RCC 7860 (cell line): Measurements from ENCODE around the gene PPP1R1A.

Source experiments
- DNase-seq: peaks from one replicate; pipeline ENCODE4 v3.0.0-alpha.2; 2015; ENCODE audit warnings: low spot score
- FAIRE-seq: peaks from 2 replicates; lab custom pipeline; 2012; peaks lifted over from hg19 to GRCh38; lab: Jason Lieb, UNC

PPP1R1A gene

GRCh38 chr12:54588110-54588889, at the start of gene PPP1R1A:
TSS of gene PPP1R1A (minus strand) at chr12:54588659. CDS start at chr12:54588488, 171 bp downstream.
- no peak for DNase-seq

GRCh38 chr12:54634795-54635194, 46.3 kb upstream of the PPP1R1A start, which contains the start of gene LACRT:
TSS of gene LACRT (minus strand) at chr12:54634895. CDS start at chr12:54634841, 54 bp downstream.
- FAIRE-seq: no peak
- DNase-seq: no peak

More at GRCh38 chr12:54588110-54588889, at the start of gene PPP1R1A:
- FAIRE-seq: no peak

- no peak for FAIRE-seq
- no peak for DNase-seq
Observed at GRCh38 chr12:54631988-54632728, 43.7 kb upstream of the PPP1R1A start.

- FAIRE-seq (no peak), DNase-seq (no peak)
Observed at GRCh38 chr12:54631551-54631950, 43.1 kb upstream of the PPP1R1A start.

GRCh38 chr12:54629925-54630324, 41.5 kb upstream of the PPP1R1A start:
- FAIRE-seq (no peak), DNase-seq (no peak)

GRCh38 chr12:54628186-54628846, 39.9 kb upstream of the PPP1R1A start:
- DNase-seq (no peak), FAIRE-seq (no peak)

- FAIRE-seq: no peak
- no peak for DNase-seq
Observed at GRCh38 chr12:54627304-54627703, 38.8 kb upstream of the PPP1R1A start.

GRCh38 chr12:54625598-54625997, 37.1 kb upstream of the PPP1R1A start:
- DNase-seq: no peak
- no peak for FAIRE-seq

- FAIRE-seq: no peak
Observed at GRCh38 chr12:54624315-54625279, 36.1 kb upstream of the PPP1R1A start.

GRCh38 chr12:54622463-54623183, 34.2 kb upstream of the PPP1R1A start:
- DNase-seq: no peak

More at GRCh38 chr12:54624315-54625279, 36.1 kb upstream of the PPP1R1A start:
- no peak for DNase-seq

GRCh38 chr12:54616933-54617680, 28.6 kb upstream of the PPP1R1A start:
- no peak for FAIRE-seq
- DNase-seq: no peak

More at GRCh38 chr12:54622463-54623183, 34.2 kb upstream of the PPP1R1A start:
- no peak for FAIRE-seq

GRCh38 chr12:54612225-54612750, 23.8 kb upstream of the PPP1R1A start:
- DNase-seq (no peak), FAIRE-seq (no peak)

- no peak for DNase-seq
- FAIRE-seq: no peak
Observed at GRCh38 chr12:54611715-54612149, 23.3 kb upstream of the PPP1R1A start.

GRCh38 chr12:54608769-54609168, 20.3 kb upstream of the PPP1R1A start:
- no peak for DNase-seq
- FAIRE-seq: no peak

- no peak for DNase-seq
Observed at GRCh38 chr12:54608156-54608555, 19.7 kb upstream of the PPP1R1A start.

GRCh38 chr12:54606556-54606955, 18.1 kb upstream of the PPP1R1A start:
- DNase-seq: no peak
- FAIRE-seq: no peak

More at GRCh38 chr12:54608156-54608555, 19.7 kb upstream of the PPP1R1A start:
- FAIRE-seq: no peak

GRCh38 chr12:54605138-54605970, 16.9 kb upstream of the PPP1R1A start:
- FAIRE-seq: no peak
- DNase-seq: no peak

- DNase-seq (no peak), FAIRE-seq (no peak)
Observed at GRCh38 chr12:54604436-54604835, 16.0 kb upstream of the PPP1R1A start.
